ENCODE data around the gene WARS2. TPM values are rescaled to one million over a fixed set of nuclear protein-coding genes. Genes with fewer than 3 reads are reported as not detected.
A peak's percentile ranks its signal among the peaks of the same experiment; 100 is the strongest.

WARS2 gene
- total and polyA plus RNA-seq, 7 donors = 8.4 to 18.8 (median 10.9) TPM

GRCh38 chr1:118989006-118989815, 151.2 kb downstream of the WARS2 start:
- intact Hi-C loops (cut with DNase I) = loop anchor here (10.0 kb wide), 1 partner anchor 156 kb away; the partner anchor contains the start of gene WARS2
- no peak for DNase-seq
- 11 to 24% methylated on average over 44 of the region's 44 CpGs for WGBS, 2 donors
- H3K9me3 ChIP-seq = peaks cover 0 to 2% (median 0%) of the 10 kb centered on the region in 4 donors
- H3K27ac ChIP-seq = no peak overlapping the region
- no peak overlapping the region for H3K4me3 ChIP-seq
- TF ChIP-seq CTCF (IDR thresholded peaks at IDR 0.05) (no peak), POLR2A (IDR thresholded peaks at IDR 0.05) (no peak)
- no peaks in the 10 kb centered on the region for H3K36me3 ChIP-seq
- H3K4me1 ChIP-seq = peaks cover 0 to 42% (median 39%) of the 10 kb centered on the region in 4 donors
- H3K27me3 ChIP-seq = peaks cover 88 to 100% (median 98%) of the 10 kb centered on the region in 3 donors

GRCh38 chr1:118988186-118989005, 152.1 kb downstream of the WARS2 start, which contains the start of gene TBX15:
TBX15 (minus strand) TSS chr1:118988343; CDS start chr1:118987795, 548 bp downstream.
- 13 to 19% methylated on average over 31 of the region's 31 CpGs for WGBS, 2 donors
- Histone ChIP-seq H3K27me3 (peaks cover 94 to 100% (median 98%) of the 10 kb centered on the region in 3 donors), H3K4me3 (peak within 1 kb of the TSS; percentile 13 to 41 (median 27)), H3K27ac (no peak within 1 kb of the TSS), H3K4me1 (peaks cover 0 to 51% (median 41%) of the 10 kb centered on the region in 4 donors), H3K36me3 (no peaks in the 10 kb centered on the region), H3K9me3 (peaks cover 0 to 2% (median 0%) of the 10 kb centered on the region in 4 donors)
- intact Hi-C loops (cut with DNase I) = loop anchor here (10.0 kb wide), 1 partner anchor 156 kb away; the partner anchor contains the start of gene WARS2
- DNase-seq = no peak
- no peak for TF ChIP-seq CTCF (IDR thresholded peaks at IDR 0.05)
- TF ChIP-seq EP300 (IDR thresholded peaks at IDR 0.05) = no peak
- TF ChIP-seq POLR2A (IDR thresholded peaks at IDR 0.05) = no peak
- no peak for TF ChIP-seq POLR2AphosphoS5 (IDR thresholded peaks at IDR 0.05)

GRCh38 chr1:118987468-118988185, 152.8 kb downstream of the WARS2 start:
- DNase-seq = no peak
- H3K36me3 ChIP-seq = no peaks in the 10 kb centered on the region
- peaks cover 94 to 100% (median 98%) of the 10 kb centered on the region in 3 donors for H3K27me3 ChIP-seq
- 2 to 3% methylated on average over 65 of the region's 65 CpGs for WGBS, 2 donors
- H3K4me3 ChIP-seq = peak overlapping the region; percentile 13 to 41 (median 27)
- no peak for TF ChIP-seq EP300 (IDR thresholded peaks at IDR 0.05)
- TF ChIP-seq CTCF (IDR thresholded peaks at IDR 0.05) = no peak
- TF ChIP-seq POLR2AphosphoS5 (IDR thresholded peaks at IDR 0.05) = no peak
- no peak for TF ChIP-seq POLR2A (IDR thresholded peaks at IDR 0.05)
- H3K27ac ChIP-seq = no peak overlapping the region
- H3K9me3 ChIP-seq = peaks cover 0 to 2% (median 0%) of the 10 kb centered on the region in 4 donors
- intact Hi-C loops (cut with DNase I) = loop anchor here (10.0 kb wide), 1 partner anchor 157 kb away; the partner anchor contains the start of gene WARS2
- peaks cover 0 to 45% (median 38%) of the 10 kb centered on the region in 4 donors for H3K4me1 ChIP-seq

Data from sigmoid colon (tissue), 7 donors.